ENCODE measurements around the gene POU5F1. TPM values are rescaled to one million over a fixed set of nuclear protein-coding genes. Genes with fewer than 3 reads are reported as not detected.

POU5F1 gene
- polyA plus RNA-seq, 1 of the 3 experiments (the other 2 are of a cell fraction), result not detected

DNA sequence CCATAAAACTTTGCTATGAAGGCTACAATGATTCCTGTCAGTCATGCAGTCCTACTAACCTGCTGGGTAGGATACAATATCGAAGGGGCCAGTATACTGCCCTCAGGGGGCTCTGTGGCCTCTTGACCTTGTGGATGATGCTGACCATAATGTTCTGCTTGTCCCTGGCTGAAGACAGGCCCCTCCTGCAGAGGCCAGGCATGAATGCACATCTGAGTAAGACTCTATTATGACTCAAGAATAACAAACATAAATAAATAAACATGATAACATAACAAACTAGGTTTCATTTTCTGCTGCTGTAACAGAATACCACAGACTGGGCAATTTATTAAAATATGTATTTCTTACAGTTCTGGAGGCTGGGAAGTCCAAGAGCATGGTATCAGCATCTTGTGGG lies 44.0 kb upstream of the POU5F1 start:
- H3K27ac ChIP-seq (ENCODE audit: low read depth in 2 of 2, low read length in 1 of 2), result no peak overlapping the region
- no peaks in the 10 kb centered on the region for H3K79me2 ChIP-seq (ENCODE audit: insufficient read depth)
- no peaks in the 10 kb centered on the region for H3K36me3 ChIP-seq (replicated peaks in 1 of 2; ENCODE audit: control insufficient read depth in 1 of 2, insufficient read depth in 2 of 2, low read length in 1 of 2)
- ChIA-PET POLR2A (no interaction called here), CTCF (no interaction called here)
- no peaks in the 10 kb centered on the region for H4K20me1 ChIP-seq (ENCODE audit: insufficient read depth)
- H3K4me2 ChIP-seq, result no peak overlapping the region
- WGBS (ENCODE audit: low lambda C conversion rate), result 0% methylated on average over 1 of the region's 1 CpG
- no peaks in the 10 kb centered on the region for H3F3A ChIP-seq (replicated peaks; ENCODE audit: insufficient read depth)
- H3K9me2 ChIP-seq, result no peaks in the 10 kb centered on the region
- no peaks in the 10 kb centered on the region for H3K9me3 ChIP-seq
- no peaks in the 10 kb centered on the region for H3K4me1 ChIP-seq (ENCODE audit: control insufficient read depth in 1 of 2, insufficient read depth in 2 of 2, low read depth in 1 of 2, low read length in 1 of 2)
- H2AFZ ChIP-seq (ENCODE audit: low read depth), result no peak overlapping the region
- no peak for TF ChIP-seq TAF1 (IDR thresholded peaks at IDR 0.05; ENCODE audit: borderline replicate concordance, low read depth, low read length)
- TF ChIP-seq TCF12 (IDR thresholded peaks at IDR 0.05), result no peak
- no peak for TF ChIP-seq FOXJ3 (CRISPR knock-in tag; IDR thresholded peaks at IDR 0.05)
- no peak for TF ChIP-seq EZH2phosphoT487 (IDR thresholded peaks at IDR 0.05; ENCODE audit: borderline replicate concordance, low read depth)
- TF ChIP-seq, protein P1, sequence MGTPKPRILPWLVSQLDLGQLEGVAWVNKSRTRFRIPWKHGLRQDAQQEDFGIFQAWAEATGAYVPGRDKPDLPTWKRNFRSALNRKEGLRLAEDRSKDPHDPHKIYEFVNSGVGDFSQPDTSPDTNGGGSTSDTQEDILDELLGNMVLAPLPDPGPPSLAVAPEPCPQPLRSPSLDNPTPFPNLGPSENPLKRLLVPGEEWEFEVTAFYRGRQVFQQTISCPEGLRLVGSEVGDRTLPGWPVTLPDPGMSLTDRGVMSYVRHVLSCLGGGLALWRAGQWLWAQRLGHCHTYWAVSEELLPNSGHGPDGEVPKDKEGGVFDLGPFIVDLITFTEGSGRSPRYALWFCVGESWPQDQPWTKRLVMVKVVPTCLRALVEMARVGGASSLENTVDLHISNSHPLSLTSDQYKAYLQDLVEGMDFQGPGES (IDR thresholded peaks at IDR 0.05; ENCODE audit: low read depth, low read length), result no peak
- no peak for TF ChIP-seq YY1 (IDR thresholded peaks at IDR 0.05; ENCODE audit: low read depth)
- no peak for TF ChIP-seq GATA2 (CRISPR knock-in tag; IDR thresholded peaks at IDR 0.05)
- no peak for TF ChIP-seq FOSL2 (IDR thresholded peaks at IDR 0.05; ENCODE audit: borderline replicate concordance, low read depth)
- TF ChIP-seq, protein P2, sequence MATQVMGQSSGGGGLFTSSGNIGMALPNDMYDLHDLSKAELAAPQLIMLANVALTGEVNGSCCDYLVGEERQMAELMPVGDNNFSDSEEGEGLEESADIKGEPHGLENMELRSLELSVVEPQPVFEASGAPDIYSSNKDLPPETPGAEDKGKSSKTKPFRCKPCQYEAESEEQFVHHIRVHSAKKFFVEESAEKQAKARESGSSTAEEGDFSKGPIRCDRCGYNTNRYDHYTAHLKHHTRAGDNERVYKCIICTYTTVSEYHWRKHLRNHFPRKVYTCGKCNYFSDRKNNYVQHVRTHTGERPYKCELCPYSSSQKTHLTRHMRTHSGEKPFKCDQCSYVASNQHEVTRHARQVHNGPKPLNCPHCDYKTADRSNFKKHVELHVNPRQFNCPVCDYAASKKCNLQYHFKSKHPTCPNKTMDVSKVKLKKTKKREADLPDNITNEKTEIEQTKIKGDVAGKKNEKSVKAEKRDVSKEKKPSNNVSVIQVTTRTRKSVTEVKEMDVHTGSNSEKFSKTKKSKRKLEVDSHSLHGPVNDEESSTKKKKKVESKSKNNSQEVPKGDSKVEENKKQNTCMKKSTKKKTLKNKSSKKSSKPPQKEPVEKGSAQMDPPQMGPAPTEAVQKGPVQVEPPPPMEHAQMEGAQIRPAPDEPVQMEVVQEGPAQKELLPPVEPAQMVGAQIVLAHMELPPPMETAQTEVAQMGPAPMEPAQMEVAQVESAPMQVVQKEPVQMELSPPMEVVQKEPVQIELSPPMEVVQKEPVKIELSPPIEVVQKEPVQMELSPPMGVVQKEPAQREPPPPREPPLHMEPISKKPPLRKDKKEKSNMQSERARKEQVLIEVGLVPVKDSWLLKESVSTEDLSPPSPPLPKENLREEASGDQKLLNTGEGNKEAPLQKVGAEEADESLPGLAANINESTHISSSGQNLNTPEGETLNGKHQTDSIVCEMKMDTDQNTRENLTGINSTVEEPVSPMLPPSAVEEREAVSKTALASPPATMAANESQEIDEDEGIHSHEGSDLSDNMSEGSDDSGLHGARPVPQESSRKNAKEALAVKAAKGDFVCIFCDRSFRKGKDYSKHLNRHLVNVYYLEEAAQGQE (IDR thresholded peaks at IDR 0.05; ENCODE audit: low read depth, low read length), result no peak
- no peak for TF ChIP-seq SIN3A (IDR thresholded peaks at IDR 0.05; ENCODE audit: borderline replicate concordance, low read depth, low read length)
- H3K9ac ChIP-seq, result no peak overlapping the region
- peaks cover 39% of the 10 kb centered on the region; the same call in 1 of the 2 replicates for H3K27me3 ChIP-seq (ENCODE audit: insufficient read depth)
- no peak overlapping the region for H3K4me3 ChIP-seq (ENCODE audit: low read depth in 2 of 2, low read length in 1 of 2)
- DNase-seq, result no peak

DNA sequence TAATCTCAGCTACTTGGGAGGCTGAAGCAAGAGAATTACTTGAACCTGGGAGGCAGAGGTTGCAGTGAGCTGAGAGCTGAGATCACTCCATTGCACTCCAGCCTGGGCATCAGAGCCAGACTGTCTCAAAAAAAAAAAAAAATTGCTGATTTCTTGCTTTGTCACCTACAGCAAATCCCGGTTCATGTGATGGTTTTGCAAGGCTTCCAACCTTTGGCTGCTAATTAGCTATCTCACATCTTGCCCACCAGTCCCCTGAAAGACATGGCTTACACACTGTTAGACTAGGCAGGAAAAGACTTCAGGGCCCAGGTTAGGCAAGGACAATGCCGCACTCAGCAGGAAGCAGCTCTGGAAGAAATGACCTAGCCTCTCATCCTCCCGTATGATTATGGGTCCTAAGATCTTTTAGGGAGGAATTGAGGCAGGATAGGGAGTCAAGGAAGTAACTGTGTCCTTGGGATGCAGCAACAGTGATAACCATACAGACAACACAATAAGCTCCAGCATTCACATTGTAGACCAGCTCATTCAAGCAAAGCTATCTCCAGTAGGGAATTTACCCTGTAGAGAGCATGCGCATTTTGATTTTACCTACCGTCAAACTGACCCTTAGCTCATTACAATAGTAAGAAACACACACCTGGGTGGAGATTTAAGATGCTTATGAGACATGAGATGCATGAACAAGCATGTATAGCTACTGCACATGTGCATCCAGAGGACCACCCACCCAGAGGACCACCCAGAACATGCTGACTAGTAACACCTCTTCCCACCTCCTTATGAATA lies 40.5 kb upstream of the POU5F1 start:
- WGBS (ENCODE audit: low lambda C conversion rate), result 31% methylated on average over 5 of the region's 5 CpGs
- Histone ChIP-seq H3K9me2 (no peaks in the 10 kb centered on the region), H3K27ac (ENCODE audit: low read depth in 2 of 2, low read length in 1 of 2) (no peak overlapping the region), H3K9me3 (no peaks in the 10 kb centered on the region), H3F3A (replicated peaks; ENCODE audit: insufficient read depth) (no peaks in the 10 kb centered on the region), H3K36me3 (replicated peaks in 1 of 2; ENCODE audit: control insufficient read depth in 1 of 2, insufficient read depth in 2 of 2, low read length in 1 of 2) (no peaks in the 10 kb centered on the region), H3K4me2 (no peak overlapping the region), H4K20me1 (ENCODE audit: insufficient read depth) (no peaks in the 10 kb centered on the region), H3K9ac (no peak overlapping the region), H3K4me1 (ENCODE audit: control insufficient read depth in 1 of 2, insufficient read depth in 2 of 2, low read depth in 1 of 2, low read length in 1 of 2) (no peaks in the 10 kb centered on the region), H3K4me3 (ENCODE audit: low read depth in 2 of 2, low read length in 1 of 2) (no peak overlapping the region), H3K79me2 (ENCODE audit: insufficient read depth) (no peaks in the 10 kb centered on the region), H3K27me3 (ENCODE audit: insufficient read depth) (peaks cover 28% of the 10 kb centered on the region; the same call in 1 of the 2 replicates), H2AFZ (ENCODE audit: low read depth) (no peak overlapping the region)
- no peak for DNase-seq
- POLR2A ChIA-PET, result no interaction called here
- CTCF ChIA-PET, result interaction anchor here (1.0 to 1.6 kb wide), 3 partner anchors 18 to 156 kb away, joined by 3 read pairs; no protein-coding TSS in a partner anchor
- TF ChIP-seq SIN3A (IDR thresholded peaks at IDR 0.05; ENCODE audit: borderline replicate concordance, low read depth, low read length) (no peak), EP300 (IDR thresholded peaks at IDR 0.05; ENCODE audit: borderline replicate concordance in 1 of 2, low read depth in 1 of 2, low read length in 1 of 2) (no peak), SMC3 (IDR thresholded peaks at IDR 0.05; ENCODE audit: low read depth, low read length) (no peak), RCOR1 (IDR thresholded peaks at IDR 0.05; ENCODE audit: low read length) (no peak), CHD2 (IDR thresholded peaks at IDR 0.05; ENCODE audit: low read length, partially characterized antibody) (no peak), NFIC (IDR thresholded peaks at IDR 0.05; ENCODE audit: borderline replicate concordance) (no peak), FOSL2 (IDR thresholded peaks at IDR 0.05; ENCODE audit: borderline replicate concordance, low read depth) (no peak), TCF12 (IDR thresholded peaks at IDR 0.05) (no peak), JUND (IDR thresholded peaks at IDR 0.05) (no peak), MXI1 (IDR thresholded peaks at IDR 0.05; ENCODE audit: low read depth, low read length) (no peak), POLR2AphosphoS5 (IDR thresholded peaks at IDR 0.05; ENCODE audit: low read depth, low read length) (no peak), GABPA (IDR thresholded peaks at IDR 0.05; ENCODE audit: low read depth) (no peak)
- TF ChIP-seq, protein P2 (IDR thresholded peaks at IDR 0.05; ENCODE audit: low read depth, low read length), result no peak
